PFSK-1 (cell line): Measurements from ENCODE around the gene DHRSX.

ENCODE experiments used
- FOXP2 ChIP-seq: optimal IDR thresholded peaks from 2 replicates; pipeline ENCODE3; 2011; ENCODE audit warnings: borderline replicate concordance, control low read depth, inconsistent platforms; ENCODE audit not compliant: insufficient read depth; ENCODE audit errors: extremely low read length, extremely low read depth
- POLR2AphosphoS5 ChIP-seq: IDR thresholded peaks from 2 replicates; pipeline ENCODE4 v1.6.1; 2012; ENCODE audit warnings: low read depth, mild to moderate bottlenecking, control low read depth, low read length, moderate library complexity
- TAF1 ChIP-seq: IDR thresholded peaks from 2 replicates; pipeline ENCODE4 v1.6.1; 2012; ENCODE audit warnings: low read length, control low read depth, borderline replicate concordance; ENCODE audit not compliant: insufficient read depth

DNA sequence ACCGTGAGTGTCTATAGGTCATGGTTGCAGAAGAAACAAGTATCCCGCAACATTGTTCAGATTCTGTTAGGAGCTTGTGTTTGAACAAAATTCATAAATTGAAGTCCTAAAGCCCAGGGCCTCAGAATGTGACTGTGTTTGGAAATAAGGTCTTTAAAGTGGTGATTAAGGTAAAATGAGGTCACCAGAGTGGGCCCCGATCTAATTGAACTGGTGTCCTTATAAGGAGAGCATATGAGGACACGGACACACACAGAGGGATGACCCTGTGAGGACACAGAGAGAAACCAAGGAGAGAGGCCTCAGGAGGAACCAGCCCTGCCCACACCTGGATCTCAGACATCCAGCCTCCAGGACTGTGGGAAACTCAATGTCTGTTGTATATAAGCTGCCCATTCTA, 76.9 kb downstream of the DHRSX start:
- TF ChIP-seq TAF1 (no peak), FOXP2 (no peak), POLR2AphosphoS5 (no peak)
